Endodermal cell (in vitro differentiated cells): ENCODE results near the gene SCAF11. TPM values are rescaled to one million over a fixed set of nuclear protein-coding genes. Genes with fewer than 3 reads are reported as not detected.

ENCODE experiments used
- DNase-seq: peaks from one replicate; pipeline ENCODE4 v3.0.0-alpha.2; 2017
- H3K27ac ChIP-seq: 2 replicates; pipeline ENCODE4 v1.5.1; 2013; ENCODE audit warnings: mild to moderate bottlenecking, low read depth, low read length, moderate library complexity
- H3K27me3 ChIP-seq: 2 replicates; pipeline ENCODE4 v1.6.1; 2013; ENCODE audit warnings: mild to moderate bottlenecking, low read length, moderate library complexity; ENCODE audit not compliant: insufficient read depth, control insufficient read depth, poor library complexity, severe bottlenecking
- H3K36me3 ChIP-seq: 2 replicates; pipeline ENCODE4 v1.7.0; 2013; ENCODE audit warnings: mild to moderate bottlenecking, low read length, moderate library complexity; ENCODE audit not compliant: control insufficient read depth, insufficient read depth
- H3K4me1 ChIP-seq: one replicate; pipeline ENCODE4 v1.7.0; 2013; ENCODE audit warnings: low read length; ENCODE audit not compliant: control insufficient read depth, insufficient read depth
- H3K4me3 ChIP-seq: 2 replicates; pipeline ENCODE4 v1.5.1; 2013; ENCODE audit warnings: mild to moderate bottlenecking, low read length, moderate library complexity
- H3K9ac ChIP-seq: 2 replicates; pipeline ENCODE4 v1.6.1; 2013; ENCODE audit warnings: mild to moderate bottlenecking, low read length, moderate library complexity; ENCODE audit not compliant: poor library complexity, severe bottlenecking; ENCODE audit errors: extremely low read depth
- H3K9me3 ChIP-seq: 2 replicates; pipeline ENCODE4 v1.6.1; 2013; ENCODE audit warnings: mild to moderate bottlenecking, low read length, moderate library complexity; ENCODE audit not compliant: control insufficient read depth
- H3K27ac Mint-ChIP-seq: 2 replicates; pipeline ENCODE4 v1.8.0; 2020; ENCODE audit warnings: mixed read lengths
- H3K27me3 Mint-ChIP-seq: 2 replicates; pipeline ENCODE4 v1.8.0; 2021; ENCODE audit warnings: mild to moderate bottlenecking, mixed read lengths; ENCODE audit not compliant: insufficient read depth
- H3K36me3 Mint-ChIP-seq: 2 replicates; pipeline ENCODE4 v1.8.0; 2020; ENCODE audit warnings: low read depth, mixed read lengths
- H3K4me1 Mint-ChIP-seq: 2 replicates; pipeline ENCODE4 v1.8.0; 2020; ENCODE audit warnings: mixed read lengths
- H3K4me3 Mint-ChIP-seq: 2 replicates; pipeline ENCODE4 v1.8.0; 2020; ENCODE audit warnings: mild to moderate bottlenecking, moderate library complexity, mixed read lengths
- H3K9me3 Mint-ChIP-seq: 2 replicates; pipeline ENCODE4 v1.8.0; 2020; ENCODE audit warnings: mild to moderate bottlenecking, mixed read lengths
- WGBS, 2 experiments: methylation state at CpG; one replicate each; pipeline versions ENCODE4 v1.1.5 to v1.1.7; 2013; ENCODE audit warnings: missing lambda C conversion rate in 2 of 2, mixed read lengths in 1 of 2; ENCODE audit not compliant: insufficient coverage in 1 of 2, insufficient read length in 1 of 2; 5-methylcytosine and 5-hydroxymethylcytosine counted together
- total RNA-seq, 2 donors: library from RNA; stranded (reverse); fragmentation: NEBNext Ultra II Directional in 1 of 2; extraction: Animal tissue kit (Norgen Biotek cat#: 25700) in 1 of 2; gene quantifications; 2 replicates in 1 of 2; 3 replicates in 1 of 2; pipeline ENCODE4 v1.2.1, GENCODE V29; 2021
- TF ChIP-seq, protein P1 (sequence below): fragments of 200-600 bp; sonication (generic); conservative IDR thresholded peaks from 2 replicates; pipeline ENCODE4 v1.5.0; 2021; ENCODE audit warnings: antibody characterized with exemption, mild to moderate bottlenecking

Gene SCAF11
- total RNA-seq, 2 donors from 2014 or later: 99.6 to 116 TPM

DNA sequence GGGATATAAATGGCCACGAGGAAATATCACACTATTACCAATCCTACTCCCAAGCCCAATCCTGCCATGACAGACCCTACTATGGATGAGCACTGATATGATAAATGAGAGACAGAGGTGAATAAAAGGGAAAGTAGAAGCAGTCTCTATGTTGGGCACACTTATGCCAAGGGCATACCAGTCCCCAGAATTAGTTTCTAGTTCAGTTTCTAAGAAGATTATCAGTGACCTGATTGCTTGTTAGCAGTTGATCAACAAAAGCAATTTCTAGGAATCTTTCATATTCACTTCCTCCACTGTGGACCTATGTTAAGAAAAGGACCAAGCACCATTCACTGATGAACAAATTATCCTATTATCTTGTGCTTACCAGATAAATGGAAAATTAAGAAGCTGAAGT lies 20.0 kb downstream of the SCAF11 start:
- no peaks in the 10 kb centered on the region for H3K27me3 ChIP-seq
- no CpG with 5 or more reads among the region's 1 CpG for WGBS, 2 experiments
- peaks cover 26% of the 10 kb centered on the region for H3K36me3 ChIP-seq
- no peak overlapping the region for H3K9ac ChIP-seq
- Mint-ChIP-seq H3K9me3 (no peaks in the 10 kb centered on the region), H3K4me1 (peaks cover 30% of the 10 kb centered on the region), H3K4me3 (no peak overlapping the region), H3K27ac (peak overlapping the region; percentile 57), H3K27me3 (no peaks in the 10 kb centered on the region), H3K36me3 (peaks cover 19% of the 10 kb centered on the region)
- no peak overlapping the region for H3K27ac ChIP-seq
- H3K4me3 ChIP-seq: no peak overlapping the region
- no peaks in the 10 kb centered on the region for H3K9me3 ChIP-seq
- no peak for DNase-seq
- H3K4me1 ChIP-seq: peaks cover 7% of the 10 kb centered on the region
- TF ChIP-seq, protein P1, sequence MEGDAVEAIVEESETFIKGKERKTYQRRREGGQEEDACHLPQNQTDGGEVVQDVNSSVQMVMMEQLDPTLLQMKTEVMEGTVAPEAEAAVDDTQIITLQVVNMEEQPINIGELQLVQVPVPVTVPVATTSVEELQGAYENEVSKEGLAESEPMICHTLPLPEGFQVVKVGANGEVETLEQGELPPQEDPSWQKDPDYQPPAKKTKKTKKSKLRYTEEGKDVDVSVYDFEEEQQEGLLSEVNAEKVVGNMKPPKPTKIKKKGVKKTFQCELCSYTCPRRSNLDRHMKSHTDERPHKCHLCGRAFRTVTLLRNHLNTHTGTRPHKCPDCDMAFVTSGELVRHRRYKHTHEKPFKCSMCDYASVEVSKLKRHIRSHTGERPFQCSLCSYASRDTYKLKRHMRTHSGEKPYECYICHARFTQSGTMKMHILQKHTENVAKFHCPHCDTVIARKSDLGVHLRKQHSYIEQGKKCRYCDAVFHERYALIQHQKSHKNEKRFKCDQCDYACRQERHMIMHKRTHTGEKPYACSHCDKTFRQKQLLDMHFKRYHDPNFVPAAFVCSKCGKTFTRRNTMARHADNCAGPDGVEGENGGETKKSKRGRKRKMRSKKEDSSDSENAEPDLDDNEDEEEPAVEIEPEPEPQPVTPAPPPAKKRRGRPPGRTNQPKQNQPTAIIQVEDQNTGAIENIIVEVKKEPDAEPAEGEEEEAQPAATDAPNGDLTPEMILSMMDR: no peak

DNA sequence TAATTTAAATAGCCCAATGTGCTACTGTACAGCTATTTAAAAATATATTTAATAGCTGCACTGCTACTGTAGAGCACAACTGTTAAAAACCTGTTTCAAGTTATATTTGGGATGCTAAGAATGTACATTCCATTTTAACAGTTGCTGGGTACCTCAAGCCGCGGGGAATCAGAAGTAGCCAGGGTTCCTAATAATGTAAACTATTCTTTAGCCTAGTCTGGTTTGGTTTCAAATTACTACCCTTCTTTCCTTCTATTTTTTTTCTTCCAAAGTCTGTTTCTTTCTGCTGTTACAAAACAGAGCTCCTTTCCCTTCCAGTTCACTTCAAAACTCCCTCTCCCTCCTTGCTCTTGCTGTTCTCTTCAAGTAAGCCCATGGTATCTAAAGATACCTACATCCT lies 21.3 kb downstream of the SCAF11 start:
- H3K36me3 Mint-ChIP-seq: peaks cover 13% of the 10 kb centered on the region
- peak overlapping the region; percentile 15 for H3K27ac Mint-ChIP-seq
- Histone ChIP-seq H3K9ac (no peak overlapping the region), H3K4me3 (no peak overlapping the region), H3K27me3 (no peaks in the 10 kb centered on the region), H3K36me3 (peaks cover 14% of the 10 kb centered on the region), H3K27ac (no peak overlapping the region), H3K4me1 (peaks cover 7% of the 10 kb centered on the region), H3K9me3 (no peaks in the 10 kb centered on the region)
- no peaks in the 10 kb centered on the region for H3K9me3 Mint-ChIP-seq
- H3K4me3 Mint-ChIP-seq: no peak overlapping the region
- TF ChIP-seq, protein P1: no peak
- no peaks in the 10 kb centered on the region for H3K27me3 Mint-ChIP-seq
- 50 to 80% methylated on average over 1 to 2 of the region's 2 CpGs for WGBS, 2 experiments
- H3K4me1 Mint-ChIP-seq: peaks cover 30% of the 10 kb centered on the region
- no peak for DNase-seq

GRCh38 chr12:45966486-45966885 lies 23.9 kb downstream of the SCAF11 start:
- DNase-seq: no peak
- no peaks in the 10 kb centered on the region for H3K9me3 ChIP-seq
- no peak overlapping the region for H3K4me3 ChIP-seq
- H3K36me3 ChIP-seq: peaks cover 15% of the 10 kb centered on the region
- no peaks in the 10 kb centered on the region for H3K27me3 Mint-ChIP-seq
- no peak overlapping the region for H3K9ac ChIP-seq
- no peak overlapping the region for H3K4me3 Mint-ChIP-seq
- peaks cover 43% of the 10 kb centered on the region for H3K4me1 Mint-ChIP-seq
- H3K27me3 ChIP-seq: no peaks in the 10 kb centered on the region
- H3K4me1 ChIP-seq: peaks cover 5% of the 10 kb centered on the region
- H3K36me3 Mint-ChIP-seq: peaks cover 20% of the 10 kb centered on the region
- no peak overlapping the region for H3K27ac ChIP-seq
- TF ChIP-seq, protein P1: no peak
- no peaks in the 10 kb centered on the region for H3K9me3 Mint-ChIP-seq
- 88 to 91% methylated on average over 1 of the region's 1 CpG for WGBS, 2 experiments
- H3K27ac Mint-ChIP-seq: no peak overlapping the region
